ENCODE data around the gene IL12RB2. TPM values are rescaled to one million over a fixed set of nuclear protein-coding genes. Genes with fewer than 3 reads are reported as not detected.

The IL12RB2 gene
- total and polyA plus RNA-seq, 2 experiments from 2014 or later = 0.79 to 1.7 TPM

DNA sequence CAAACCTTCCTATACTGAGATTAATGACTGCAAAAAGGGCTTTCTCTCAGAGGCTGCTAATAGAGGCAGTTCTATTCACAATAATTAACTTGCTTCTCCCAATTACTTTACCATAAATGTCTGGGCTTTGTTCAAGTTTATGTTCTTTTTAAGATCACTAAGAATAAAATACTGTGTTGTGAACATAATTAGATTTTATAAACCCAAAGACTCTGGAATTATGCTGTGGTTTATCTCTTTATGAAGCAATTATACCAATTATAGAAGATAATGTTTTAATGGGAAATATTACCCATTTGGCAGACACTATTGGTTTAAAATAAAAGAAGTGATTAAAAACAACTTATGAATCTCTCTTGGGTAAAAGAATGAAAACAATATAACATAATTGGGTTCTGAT is 43.5 kb upstream of the IL12RB2 start:
- Mint-ChIP-seq H3K27ac (no peak overlapping the region), H3K36me3 (ENCODE audit: low read depth) (no peaks in the 10 kb centered on the region), H3K9me3 (no peaks in the 10 kb centered on the region), H3K4me3 (no peak overlapping the region), H3K4me1 (peaks cover 41% of the 10 kb centered on the region), H3K27me3 (ENCODE audit: insufficient read depth, low read depth, poor library complexity) (peaks cover 4% of the 10 kb centered on the region)
- Histone ChIP-seq H3K9me2 (ENCODE audit: insufficient read depth) (no peaks in the 10 kb centered on the region), H3K4me3 (no peak overlapping the region), H3K79me2 (replicated peaks; ENCODE audit: insufficient read depth) (no peaks in the 10 kb centered on the region), H3K27ac (ENCODE audit: low read depth) (no peak overlapping the region), H3K36me3 (ENCODE audit: insufficient read depth) (no peaks in the 10 kb centered on the region), H3F3A (replicated peaks; ENCODE audit: low read depth) (no peaks in the 10 kb centered on the region), H3K4me1 (ENCODE audit: insufficient read depth) (peaks cover 40% of the 10 kb centered on the region), H3K27me3 (ENCODE audit: insufficient read depth) (no peaks in the 10 kb centered on the region), H4K20me1 (replicated peaks; ENCODE audit: insufficient read depth) (no peaks in the 10 kb centered on the region), H3K4me2 (no peak overlapping the region), H2AFZ (peak overlapping the region; percentile 74; the same call in 1 of the 2 replicates)
- no peak for DNase-seq (ENCODE audit: low spot score)
- TF ChIP-seq POLR2AphosphoS5 (IDR thresholded peaks at IDR 0.05; ENCODE audit: low read depth) = no peak
- no peak for TF ChIP-seq ZNF331 (CRISPR knock-in tag; IDR thresholded peaks at IDR 0.05; ENCODE audit: low read depth)
- no peak for ATAC-seq

DNA sequence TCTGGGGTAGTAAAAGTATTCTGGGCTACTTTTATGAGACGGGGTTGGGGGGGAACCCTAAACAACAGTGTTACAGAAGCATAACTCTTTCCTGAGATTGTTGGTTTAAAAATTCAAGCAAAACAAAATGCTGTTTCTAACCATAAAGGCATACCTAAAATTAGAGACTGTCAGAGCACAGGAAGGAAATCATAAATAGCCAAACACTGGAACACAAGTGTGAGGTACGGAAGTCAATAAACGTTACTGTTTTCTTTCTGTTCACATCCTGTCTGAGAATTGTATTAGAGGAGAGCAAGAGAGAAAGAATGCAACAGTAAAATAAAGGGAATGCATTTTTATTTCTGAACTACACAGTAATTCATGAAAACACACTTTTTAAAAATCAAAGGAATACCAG is 42.8 kb upstream of the IL12RB2 start:
- H3K4me2 ChIP-seq = no peak overlapping the region
- Mint-ChIP-seq H3K4me3 (no peak overlapping the region), H3K36me3 (ENCODE audit: low read depth) (no peaks in the 10 kb centered on the region), H3K4me1 (peaks cover 40% of the 10 kb centered on the region), H3K27me3 (ENCODE audit: insufficient read depth, low read depth, poor library complexity) (peaks cover 4% of the 10 kb centered on the region), H3K27ac (no peak overlapping the region), H3K9me3 (no peaks in the 10 kb centered on the region)
- H3K4me1 ChIP-seq (ENCODE audit: insufficient read depth) = peaks cover 33% of the 10 kb centered on the region
- H3K4me3 ChIP-seq = no peak overlapping the region
- no peaks in the 10 kb centered on the region for H3K79me2 ChIP-seq (replicated peaks; ENCODE audit: insufficient read depth)
- ATAC-seq (no peak), DNase-seq (ENCODE audit: low spot score) (no peak)
- H3K27me3 ChIP-seq (ENCODE audit: insufficient read depth) = no peaks in the 10 kb centered on the region
- H3F3A ChIP-seq (replicated peaks; ENCODE audit: low read depth) = no peaks in the 10 kb centered on the region
- H3K9me2 ChIP-seq (ENCODE audit: insufficient read depth) = no peaks in the 10 kb centered on the region
- no peaks in the 10 kb centered on the region for H4K20me1 ChIP-seq (replicated peaks; ENCODE audit: insufficient read depth)
- H3K36me3 ChIP-seq (ENCODE audit: insufficient read depth) = no peaks in the 10 kb centered on the region
- H3K27ac ChIP-seq (ENCODE audit: low read depth) = no peak overlapping the region
- TF ChIP-seq POLR2AphosphoS5 (IDR thresholded peaks at IDR 0.05; ENCODE audit: low read depth) (no peak), EZH2 (IDR thresholded peaks at IDR 0.05; ENCODE audit: low read depth, unreplicated experiment) (no peak), EZH2phosphoT487 (IDR thresholded peaks at IDR 0.05; ENCODE audit: unreplicated experiment) (no peak), NANOG (IDR thresholded peaks at IDR 0.05; ENCODE audit: borderline replicate concordance) (no peak)
- TF ChIP-seq, protein P1, sequence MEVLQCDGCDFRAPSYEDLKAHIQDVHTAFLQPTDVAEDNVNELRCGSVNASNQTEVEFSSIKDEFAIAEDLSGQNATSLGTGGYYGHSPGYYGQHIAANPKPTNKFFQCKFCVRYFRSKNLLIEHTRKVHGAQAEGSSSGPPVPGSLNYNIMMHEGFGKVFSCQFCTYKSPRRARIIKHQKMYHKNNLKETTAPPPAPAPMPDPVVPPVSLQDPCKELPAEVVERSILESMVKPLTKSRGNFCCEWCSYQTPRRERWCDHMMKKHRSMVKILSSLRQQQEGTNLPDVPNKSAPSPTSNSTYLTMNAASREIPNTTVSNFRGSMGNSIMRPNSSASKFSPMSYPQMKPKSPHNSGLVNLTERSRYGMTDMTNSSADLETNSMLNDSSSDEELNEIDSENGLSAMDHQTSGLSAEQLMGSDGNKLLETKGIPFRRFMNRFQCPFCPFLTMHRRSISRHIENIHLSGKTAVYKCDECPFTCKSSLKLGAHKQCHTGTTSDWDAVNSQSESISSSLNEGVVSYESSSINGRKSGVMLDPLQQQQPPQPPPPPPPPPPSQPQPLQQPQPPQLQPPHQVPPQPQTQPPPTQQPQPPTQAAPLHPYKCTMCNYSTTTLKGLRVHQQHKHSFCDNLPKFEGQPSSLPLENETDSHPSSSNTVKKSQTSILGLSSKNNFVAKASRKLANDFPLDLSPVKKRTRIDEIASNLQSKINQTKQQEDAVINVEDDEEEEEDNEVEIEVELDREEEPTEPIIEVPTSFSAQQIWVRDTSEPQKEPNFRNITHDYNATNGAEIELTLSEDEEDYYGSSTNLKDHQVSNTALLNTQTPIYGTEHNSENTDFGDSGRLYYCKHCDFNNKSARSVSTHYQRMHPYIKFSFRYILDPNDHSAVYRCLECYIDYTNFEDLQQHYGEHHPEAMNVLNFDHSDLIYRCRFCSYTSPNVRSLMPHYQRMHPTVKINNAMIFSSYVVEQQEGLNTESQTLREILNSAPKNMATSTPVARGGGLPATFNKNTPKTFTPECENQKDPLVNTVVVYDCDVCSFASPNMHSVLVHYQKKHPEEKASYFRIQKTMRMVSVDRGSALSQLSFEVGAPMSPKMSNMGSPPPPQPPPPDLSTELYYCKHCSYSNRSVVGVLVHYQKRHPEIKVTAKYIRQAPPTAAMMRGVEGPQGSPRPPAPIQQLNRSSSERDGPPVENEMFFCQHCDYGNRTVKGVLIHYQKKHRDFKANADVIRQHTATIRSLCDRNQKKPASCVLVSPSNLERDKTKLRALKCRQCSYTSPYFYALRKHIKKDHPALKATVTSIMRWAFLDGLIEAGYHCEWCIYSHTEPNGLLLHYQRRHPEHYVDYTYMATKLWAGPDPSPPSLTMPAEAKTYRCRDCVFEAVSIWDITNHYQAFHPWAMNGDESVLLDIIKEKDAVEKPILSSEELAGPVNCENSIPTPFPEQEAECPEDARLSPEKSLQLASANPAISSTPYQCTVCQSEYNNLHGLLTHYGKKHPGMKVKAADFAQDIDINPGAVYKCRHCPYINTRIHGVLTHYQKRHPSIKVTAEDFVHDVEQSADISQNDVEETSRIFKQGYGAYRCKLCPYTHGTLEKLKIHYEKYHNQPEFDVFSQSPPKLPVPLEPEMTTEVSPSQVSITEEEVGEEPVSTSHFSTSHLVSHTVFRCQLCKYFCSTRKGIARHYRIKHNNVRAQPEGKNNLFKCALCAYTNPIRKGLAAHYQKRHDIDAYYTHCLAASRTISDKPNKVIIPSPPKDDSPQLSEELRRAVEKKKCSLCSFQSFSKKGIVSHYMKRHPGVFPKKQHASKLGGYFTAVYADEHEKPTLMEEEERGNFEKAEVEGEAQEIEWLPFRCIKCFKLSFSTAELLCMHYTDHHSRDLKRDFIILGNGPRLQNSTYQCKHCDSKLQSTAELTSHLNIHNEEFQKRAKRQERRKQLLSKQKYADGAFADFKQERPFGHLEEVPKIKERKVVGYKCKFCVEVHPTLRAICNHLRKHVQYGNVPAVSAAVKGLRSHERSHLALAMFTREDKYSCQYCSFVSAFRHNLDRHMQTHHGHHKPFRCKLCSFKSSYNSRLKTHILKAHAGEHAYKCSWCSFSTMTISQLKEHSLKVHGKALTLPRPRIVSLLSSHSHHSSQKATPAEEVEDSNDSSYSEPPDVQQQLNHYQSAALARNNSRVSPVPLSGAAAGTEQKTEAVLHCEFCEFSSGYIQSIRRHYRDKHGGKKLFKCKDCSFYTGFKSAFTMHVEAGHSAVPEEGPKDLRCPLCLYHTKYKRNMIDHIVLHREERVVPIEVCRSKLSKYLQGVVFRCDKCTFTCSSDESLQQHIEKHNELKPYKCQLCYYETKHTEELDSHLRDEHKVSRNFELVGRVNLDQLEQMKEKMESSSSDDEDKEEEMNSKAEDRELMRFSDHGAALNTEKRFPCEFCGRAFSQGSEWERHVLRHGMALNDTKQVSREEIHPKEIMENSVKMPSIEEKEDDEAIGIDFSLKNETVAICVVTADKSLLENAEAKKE (CRISPR knock-in tag; IDR thresholded peaks at IDR 0.05) = no peak
- TF ChIP-seq, protein P2, sequence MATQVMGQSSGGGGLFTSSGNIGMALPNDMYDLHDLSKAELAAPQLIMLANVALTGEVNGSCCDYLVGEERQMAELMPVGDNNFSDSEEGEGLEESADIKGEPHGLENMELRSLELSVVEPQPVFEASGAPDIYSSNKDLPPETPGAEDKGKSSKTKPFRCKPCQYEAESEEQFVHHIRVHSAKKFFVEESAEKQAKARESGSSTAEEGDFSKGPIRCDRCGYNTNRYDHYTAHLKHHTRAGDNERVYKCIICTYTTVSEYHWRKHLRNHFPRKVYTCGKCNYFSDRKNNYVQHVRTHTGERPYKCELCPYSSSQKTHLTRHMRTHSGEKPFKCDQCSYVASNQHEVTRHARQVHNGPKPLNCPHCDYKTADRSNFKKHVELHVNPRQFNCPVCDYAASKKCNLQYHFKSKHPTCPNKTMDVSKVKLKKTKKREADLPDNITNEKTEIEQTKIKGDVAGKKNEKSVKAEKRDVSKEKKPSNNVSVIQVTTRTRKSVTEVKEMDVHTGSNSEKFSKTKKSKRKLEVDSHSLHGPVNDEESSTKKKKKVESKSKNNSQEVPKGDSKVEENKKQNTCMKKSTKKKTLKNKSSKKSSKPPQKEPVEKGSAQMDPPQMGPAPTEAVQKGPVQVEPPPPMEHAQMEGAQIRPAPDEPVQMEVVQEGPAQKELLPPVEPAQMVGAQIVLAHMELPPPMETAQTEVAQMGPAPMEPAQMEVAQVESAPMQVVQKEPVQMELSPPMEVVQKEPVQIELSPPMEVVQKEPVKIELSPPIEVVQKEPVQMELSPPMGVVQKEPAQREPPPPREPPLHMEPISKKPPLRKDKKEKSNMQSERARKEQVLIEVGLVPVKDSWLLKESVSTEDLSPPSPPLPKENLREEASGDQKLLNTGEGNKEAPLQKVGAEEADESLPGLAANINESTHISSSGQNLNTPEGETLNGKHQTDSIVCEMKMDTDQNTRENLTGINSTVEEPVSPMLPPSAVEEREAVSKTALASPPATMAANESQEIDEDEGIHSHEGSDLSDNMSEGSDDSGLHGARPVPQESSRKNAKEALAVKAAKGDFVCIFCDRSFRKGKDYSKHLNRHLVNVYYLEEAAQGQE (IDR thresholded peaks at IDR 0.05; ENCODE audit: unreplicated experiment) = no peak
- TF ChIP-seq, protein P3, sequence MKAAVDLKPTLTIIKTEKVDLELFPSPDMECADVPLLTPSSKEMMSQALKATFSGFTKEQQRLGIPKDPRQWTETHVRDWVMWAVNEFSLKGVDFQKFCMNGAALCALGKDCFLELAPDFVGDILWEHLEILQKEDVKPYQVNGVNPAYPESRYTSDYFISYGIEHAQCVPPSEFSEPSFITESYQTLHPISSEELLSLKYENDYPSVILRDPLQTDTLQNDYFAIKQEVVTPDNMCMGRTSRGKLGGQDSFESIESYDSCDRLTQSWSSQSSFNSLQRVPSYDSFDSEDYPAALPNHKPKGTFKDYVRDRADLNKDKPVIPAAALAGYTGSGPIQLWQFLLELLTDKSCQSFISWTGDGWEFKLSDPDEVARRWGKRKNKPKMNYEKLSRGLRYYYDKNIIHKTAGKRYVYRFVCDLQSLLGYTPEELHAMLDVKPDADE (IDR thresholded peaks at IDR 0.05) = no peak
- no peak overlapping the region for H2AFZ ChIP-seq
